NB4 (cell line): ENCODE measurements around the gene PDXDC1.
"Not testable (repeated sequence)": the region's sequence is repeated elsewhere in the genome, so short reads cannot be mapped to it uniquely, and the experiment has no call there.

ENCODE experiments used
- MYC ChIP-seq: IDR thresholded peaks from 2 replicates; pipeline ENCODE4 v1.6.1; 2011; ENCODE audit warnings: low read depth, low read length
- POLR2A ChIP-seq: IDR thresholded peaks from 2 replicates; pipeline ENCODE4 v1.6.1; 2011; ENCODE audit warnings: mild to moderate bottlenecking; ENCODE audit not compliant: insufficient read length; ENCODE audit errors: extremely low read depth
- TF ChIP-seq, protein P1 (sequence below): IDR thresholded peaks from one replicate; pipeline ENCODE4 v1.5.1; 2012; ENCODE audit warnings: low read depth, low read length
- TF ChIP-seq, protein P2 (sequence below): IDR thresholded peaks from 2 replicates; pipeline ENCODE4 v1.6.1; 2011; ENCODE audit warnings: low read depth, low read length

DNA sequence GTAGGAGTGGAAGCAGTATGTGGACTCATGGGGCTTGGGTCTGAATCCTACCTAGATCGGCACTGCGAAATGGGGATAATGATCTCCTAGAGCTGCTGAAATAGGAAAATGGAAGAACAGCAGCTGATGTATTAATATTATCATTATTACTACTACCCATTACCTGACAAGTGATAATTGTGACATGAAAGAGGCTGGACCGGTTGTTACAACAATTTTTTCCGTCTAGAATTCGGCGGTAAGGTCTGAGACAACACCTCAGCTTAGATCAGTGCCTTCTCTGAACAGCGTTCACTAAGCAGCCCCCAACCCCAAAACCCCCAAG is 533 bp upstream of the PDXDC1 start:
- TF ChIP-seq, protein P1, sequence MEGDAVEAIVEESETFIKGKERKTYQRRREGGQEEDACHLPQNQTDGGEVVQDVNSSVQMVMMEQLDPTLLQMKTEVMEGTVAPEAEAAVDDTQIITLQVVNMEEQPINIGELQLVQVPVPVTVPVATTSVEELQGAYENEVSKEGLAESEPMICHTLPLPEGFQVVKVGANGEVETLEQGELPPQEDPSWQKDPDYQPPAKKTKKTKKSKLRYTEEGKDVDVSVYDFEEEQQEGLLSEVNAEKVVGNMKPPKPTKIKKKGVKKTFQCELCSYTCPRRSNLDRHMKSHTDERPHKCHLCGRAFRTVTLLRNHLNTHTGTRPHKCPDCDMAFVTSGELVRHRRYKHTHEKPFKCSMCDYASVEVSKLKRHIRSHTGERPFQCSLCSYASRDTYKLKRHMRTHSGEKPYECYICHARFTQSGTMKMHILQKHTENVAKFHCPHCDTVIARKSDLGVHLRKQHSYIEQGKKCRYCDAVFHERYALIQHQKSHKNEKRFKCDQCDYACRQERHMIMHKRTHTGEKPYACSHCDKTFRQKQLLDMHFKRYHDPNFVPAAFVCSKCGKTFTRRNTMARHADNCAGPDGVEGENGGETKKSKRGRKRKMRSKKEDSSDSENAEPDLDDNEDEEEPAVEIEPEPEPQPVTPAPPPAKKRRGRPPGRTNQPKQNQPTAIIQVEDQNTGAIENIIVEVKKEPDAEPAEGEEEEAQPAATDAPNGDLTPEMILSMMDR, result not testable (repeated sequence)
- TF ChIP-seq POLR2A, MYC: not testable (repeated sequence)
- TF ChIP-seq, protein P2, sequence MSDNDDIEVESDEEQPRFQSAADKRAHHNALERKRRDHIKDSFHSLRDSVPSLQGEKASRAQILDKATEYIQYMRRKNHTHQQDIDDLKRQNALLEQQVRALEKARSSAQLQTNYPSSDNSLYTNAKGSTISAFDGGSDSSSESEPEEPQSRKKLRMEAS, result not testable (repeated sequence)
